Limb (tissue), 2 donors: Measurements from ENCODE around the gene ERBB4.
"Not testable (repeated sequence)": the region's sequence is repeated elsewhere in the genome, so short reads cannot be mapped to it uniquely, and the experiment has no call there.

Source experiments
- DNase-seq, 2 donors: peaks; one replicate each; pipeline ENCODE4 v3.0.0-alpha.2; 2016; ENCODE audit errors: extremely low spot score in 2 of 2

ERBB4 gene

GRCh38 chr2:212528106-212528856, 10.3 kb downstream of the ERBB4 start:
- DNase-seq, result no peak

- no peak for DNase-seq
Observed at GRCh38 chr2:212526059-212526458, 12.5 kb downstream of the ERBB4 start.

- peak in 1 of 2 donors; percentile 34 for DNase-seq
Observed at GRCh38 chr2:212523756-212524155, 14.8 kb downstream of the ERBB4 start.

- no peak for DNase-seq
Observed at GRCh38 chr2:212520340-212520739, 18.3 kb downstream of the ERBB4 start.

GRCh38 chr2:212517693-212518092, 20.9 kb downstream of the ERBB4 start:
- DNase-seq, result no peak

- DNase-seq, result no peak
Observed at GRCh38 chr2:212505586-212505985, 33.0 kb downstream of the ERBB4 start.

- no peak for DNase-seq
Observed at GRCh38 chr2:212495046-212495445, 43.6 kb downstream of the ERBB4 start.

- no peak for DNase-seq
Observed at GRCh38 chr2:212494418-212495020, 44.1 kb downstream of the ERBB4 start.

GRCh38 chr2:212489719-212490346, 48.8 kb downstream of the ERBB4 start:
- DNase-seq, result no peak

- no peak for DNase-seq
Observed at GRCh38 chr2:212488611-212489010, 50.0 kb downstream of the ERBB4 start.

GRCh38 chr2:212484563-212485080, 54.0 kb downstream of the ERBB4 start:
- no peak for DNase-seq

GRCh38 chr2:212480447-212480846, 58.2 kb downstream of the ERBB4 start:
- no peak for DNase-seq

- no peak for DNase-seq
Observed at GRCh38 chr2:212477571-212477970, 61.0 kb downstream of the ERBB4 start.

- DNase-seq, result no peak
Observed at GRCh38 chr2:212473211-212473610, 65.4 kb downstream of the ERBB4 start.

- not testable (repeated sequence) for DNase-seq
Observed at GRCh38 chr2:212467551-212467950, 71.1 kb downstream of the ERBB4 start.

- DNase-seq, result no peak
Observed at GRCh38 chr2:212465456-212465855, 73.1 kb downstream of the ERBB4 start.

- DNase-seq, result not testable (repeated sequence)
Observed at GRCh38 chr2:212461708-212462107, 76.9 kb downstream of the ERBB4 start.

- no peak for DNase-seq
Observed at GRCh38 chr2:212454149-212454548, 84.5 kb downstream of the ERBB4 start.

GRCh38 chr2:212451786-212452231, 86.8 kb downstream of the ERBB4 start:
- DNase-seq, result no peak

GRCh38 chr2:212448698-212449097, 89.9 kb downstream of the ERBB4 start:
- no peak for DNase-seq

- DNase-seq, result no peak
Observed at GRCh38 chr2:212441821-212442220, 96.8 kb downstream of the ERBB4 start.

GRCh38 chr2:212441141-212441540, 97.5 kb downstream of the ERBB4 start:
- DNase-seq, result no peak
